PFSK-1 (cell line): Measurements from ENCODE around the gene ZNF683. TPM values are rescaled to one million over a fixed set of nuclear protein-coding genes. Genes with fewer than 3 reads are reported as not detected.
A peak's percentile ranks its signal among the peaks of the same experiment; 100 is the strongest.
"Not testable (repeated sequence)": the region's sequence is repeated elsewhere in the genome, so short reads cannot be mapped to it uniquely, and the experiment has no call there.

Experiments
- FOXP2 ChIP-seq: optimal IDR thresholded peaks from 2 replicates; pipeline ENCODE3; 2011; ENCODE audit warnings: borderline replicate concordance, control low read depth, inconsistent platforms; ENCODE audit not compliant: insufficient read depth; ENCODE audit errors: extremely low read length, extremely low read depth
- POLR2AphosphoS5 ChIP-seq: IDR thresholded peaks from 2 replicates; pipeline ENCODE4 v1.6.1; 2012; ENCODE audit warnings: low read depth, mild to moderate bottlenecking, control low read depth, low read length, moderate library complexity
- SIN3A ChIP-seq: IDR thresholded peaks from 2 replicates; pipeline ENCODE4 v1.6.1; 2012; ENCODE audit warnings: mild to moderate bottlenecking, low read length, moderate library complexity, borderline replicate concordance; ENCODE audit not compliant: insufficient read depth
- TAF1 ChIP-seq: IDR thresholded peaks from 2 replicates; pipeline ENCODE4 v1.6.1; 2012; ENCODE audit warnings: low read length, control low read depth, borderline replicate concordance; ENCODE audit not compliant: insufficient read depth
- polyA plus RNA-seq: library from polyadenylated mRNA; unstranded; fragments of >200 nt; gene quantifications from one replicate; pipeline ENCODE4 v1.2.1, GENCODE V29; 2012; ENCODE audit warnings: low read depth, missing spikeins; ENCODE audit not compliant: insufficient read length
- TF ChIP-seq, protein P1 (sequence below), 2 experiments: IDR thresholded peaks; 2 replicates each; pipeline versions ENCODE4 v1.6.1 to v1.8.0; 2011 to 2012; ENCODE audit warnings: low read depth in 2 of 2, low read length in 2 of 2, control low read depth in 1 of 2, inconsistent platforms in 1 of 2, mild to moderate bottlenecking in 1 of 2, moderate library complexity in 1 of 2; ENCODE audit not compliant: insufficient read depth in 1 of 2

ZNF683 gene
- polyA plus RNA-seq, result not detected

DNA sequence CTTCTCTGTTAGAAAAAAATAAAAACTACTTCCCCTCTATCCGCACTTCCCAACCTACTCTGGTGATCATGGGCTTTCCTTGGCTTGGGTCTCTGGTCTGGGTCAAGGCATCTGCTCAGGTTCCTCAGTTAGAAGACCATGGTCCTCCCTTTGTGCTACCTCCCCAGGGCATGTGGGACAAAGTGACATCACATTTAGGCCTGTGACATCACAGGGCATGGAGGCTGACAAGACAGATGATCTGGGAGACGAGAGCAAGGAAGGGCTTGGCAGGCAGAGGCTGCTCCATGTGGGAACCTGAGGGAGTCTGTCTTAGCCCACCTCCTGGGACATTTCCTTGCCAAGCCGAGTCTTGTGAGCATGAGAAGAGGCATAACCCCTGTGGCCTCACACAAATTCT lies at the start of gene ZNF683:
Gene ZNF683, minus strand, starts transcription at position 140 of the 400 bp plus-strand sequence. CDS start 4,179 bp downstream, outside the sequence.
- TF ChIP-seq POLR2AphosphoS5, FOXP2, TAF1: not testable (repeated sequence)

GRCh38 chr1:26419494-26419893 lies 46.9 kb upstream of the ZNF683 start:
- no peak for TF ChIP-seq TAF1
- no peak for TF ChIP-seq POLR2AphosphoS5
- TF ChIP-seq, protein P1, sequence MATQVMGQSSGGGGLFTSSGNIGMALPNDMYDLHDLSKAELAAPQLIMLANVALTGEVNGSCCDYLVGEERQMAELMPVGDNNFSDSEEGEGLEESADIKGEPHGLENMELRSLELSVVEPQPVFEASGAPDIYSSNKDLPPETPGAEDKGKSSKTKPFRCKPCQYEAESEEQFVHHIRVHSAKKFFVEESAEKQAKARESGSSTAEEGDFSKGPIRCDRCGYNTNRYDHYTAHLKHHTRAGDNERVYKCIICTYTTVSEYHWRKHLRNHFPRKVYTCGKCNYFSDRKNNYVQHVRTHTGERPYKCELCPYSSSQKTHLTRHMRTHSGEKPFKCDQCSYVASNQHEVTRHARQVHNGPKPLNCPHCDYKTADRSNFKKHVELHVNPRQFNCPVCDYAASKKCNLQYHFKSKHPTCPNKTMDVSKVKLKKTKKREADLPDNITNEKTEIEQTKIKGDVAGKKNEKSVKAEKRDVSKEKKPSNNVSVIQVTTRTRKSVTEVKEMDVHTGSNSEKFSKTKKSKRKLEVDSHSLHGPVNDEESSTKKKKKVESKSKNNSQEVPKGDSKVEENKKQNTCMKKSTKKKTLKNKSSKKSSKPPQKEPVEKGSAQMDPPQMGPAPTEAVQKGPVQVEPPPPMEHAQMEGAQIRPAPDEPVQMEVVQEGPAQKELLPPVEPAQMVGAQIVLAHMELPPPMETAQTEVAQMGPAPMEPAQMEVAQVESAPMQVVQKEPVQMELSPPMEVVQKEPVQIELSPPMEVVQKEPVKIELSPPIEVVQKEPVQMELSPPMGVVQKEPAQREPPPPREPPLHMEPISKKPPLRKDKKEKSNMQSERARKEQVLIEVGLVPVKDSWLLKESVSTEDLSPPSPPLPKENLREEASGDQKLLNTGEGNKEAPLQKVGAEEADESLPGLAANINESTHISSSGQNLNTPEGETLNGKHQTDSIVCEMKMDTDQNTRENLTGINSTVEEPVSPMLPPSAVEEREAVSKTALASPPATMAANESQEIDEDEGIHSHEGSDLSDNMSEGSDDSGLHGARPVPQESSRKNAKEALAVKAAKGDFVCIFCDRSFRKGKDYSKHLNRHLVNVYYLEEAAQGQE (IDR thresholded peaks at IDR 0.05; ENCODE audit: insufficient read depth in 1 of 2, low read depth in 2 of 2, low read length in 2 of 2), result no peak
- TF ChIP-seq FOXP2, result no peak
- TF ChIP-seq SIN3A, result no peak

GRCh38 chr1:26418865-26419349 lies 46.4 kb upstream of the ZNF683 start:
- no peak for TF ChIP-seq POLR2AphosphoS5
- no peak for TF ChIP-seq FOXP2
- TF ChIP-seq TAF1, result no peak
- no peak for TF ChIP-seq SIN3A
- TF ChIP-seq, protein P1 (IDR thresholded peaks at IDR 0.05; ENCODE audit: insufficient read depth in 1 of 2, low read depth in 2 of 2, low read length in 2 of 2), result no peak

DNA sequence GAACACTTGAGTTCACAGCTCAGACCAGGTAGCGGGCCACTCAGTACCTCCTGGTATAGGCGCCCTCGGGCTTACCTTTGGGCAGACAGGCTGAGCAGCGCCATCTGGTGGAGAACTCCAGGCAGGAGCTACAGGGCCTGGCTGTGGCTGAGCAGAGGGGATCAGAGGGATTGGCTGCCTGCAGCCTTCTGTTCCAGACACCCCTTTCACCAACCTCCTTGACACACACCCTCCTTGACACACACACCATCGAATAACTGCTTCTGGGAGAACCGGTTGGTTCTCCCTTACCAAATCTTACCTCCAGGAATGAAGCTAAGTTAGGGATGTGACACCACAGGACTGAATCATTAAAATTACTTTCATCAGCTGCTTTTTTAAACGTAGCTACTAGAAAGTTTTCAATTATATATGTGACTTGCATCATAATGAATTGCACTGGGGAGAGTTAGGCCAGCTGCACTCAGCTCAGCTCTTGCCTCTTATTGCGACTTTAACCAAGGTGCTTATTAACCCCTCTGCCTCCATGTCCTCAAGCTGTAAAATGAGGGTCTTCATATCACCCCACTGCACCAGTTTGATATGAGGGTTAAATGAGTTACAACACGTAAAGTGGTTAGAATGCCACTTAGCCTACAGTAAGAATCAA lies 44.7 kb upstream of the ZNF683 start:
- TF ChIP-seq, protein P1 (IDR thresholded peaks at IDR 0.05; ENCODE audit: insufficient read depth in 1 of 2, low read depth in 2 of 2, low read length in 2 of 2), result peak in 1 of 2 experiments; percentile 59; a peak in 1 of 4 replicates
- TF ChIP-seq FOXP2 (no peak), TAF1 (no peak)

GRCh38 chr1:26413031-26413430 lies 40.5 kb upstream of the ZNF683 start:
- TF ChIP-seq TAF1, result no peak
- TF ChIP-seq, protein P1 (IDR thresholded peaks at IDR 0.05; ENCODE audit: insufficient read depth in 1 of 2, low read depth in 2 of 2, low read length in 2 of 2), result peak in 1 of 2 experiments; percentile 49; a peak in 1 of 4 replicates
- no peak for TF ChIP-seq FOXP2
